Esophagus squamous epithelium (tissue), 4 donors: ENCODE data around the gene TBL2.

Experiments
- POLR2A ChIP-seq, 4 donors: fragments of 450-650 bp; IDR thresholded peaks; one replicate each; pipeline ENCODE4 v1.6.1; 2017; ENCODE audit warnings: antibody characterized with exemption in 4 of 4, mild to moderate bottlenecking in 4 of 4, moderate library complexity in 3 of 4
- TF ChIP-seq, protein P1 (sequence below), 6 experiments: fragments of 450-650 bp in 4 of 6; fragments of 200-600 bp in 2 of 6; sonication (generic) in 2 of 6; IDR thresholded peaks; one replicate each; pipeline ENCODE4 v1.5.1; 2016 to 2019; ENCODE audit warnings: antibody characterized with exemption in 6 of 6, mild to moderate bottlenecking in 4 of 6, moderate library complexity in 4 of 6

DNA sequence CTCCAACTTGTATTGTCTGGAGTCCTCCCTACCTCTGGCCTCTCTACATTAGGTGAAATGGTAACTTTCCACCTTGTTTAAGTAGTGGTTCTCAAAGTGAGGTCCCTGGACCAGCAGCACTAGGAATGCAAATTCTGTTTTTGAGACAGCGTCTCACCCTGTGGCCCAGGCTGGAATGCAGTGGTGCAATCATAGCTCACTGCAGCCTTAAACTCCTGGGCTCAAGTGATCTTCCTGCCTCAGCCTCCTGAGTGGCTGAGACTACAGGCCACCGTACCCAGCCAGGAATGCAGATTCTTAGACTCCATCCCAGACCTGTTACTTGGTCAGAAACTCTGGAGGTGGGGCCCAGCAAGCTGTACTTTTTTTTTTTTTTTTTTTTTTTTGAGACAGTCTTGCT lies 6.8 kb upstream of the TBL2 start:
- TF ChIP-seq, protein P1, sequence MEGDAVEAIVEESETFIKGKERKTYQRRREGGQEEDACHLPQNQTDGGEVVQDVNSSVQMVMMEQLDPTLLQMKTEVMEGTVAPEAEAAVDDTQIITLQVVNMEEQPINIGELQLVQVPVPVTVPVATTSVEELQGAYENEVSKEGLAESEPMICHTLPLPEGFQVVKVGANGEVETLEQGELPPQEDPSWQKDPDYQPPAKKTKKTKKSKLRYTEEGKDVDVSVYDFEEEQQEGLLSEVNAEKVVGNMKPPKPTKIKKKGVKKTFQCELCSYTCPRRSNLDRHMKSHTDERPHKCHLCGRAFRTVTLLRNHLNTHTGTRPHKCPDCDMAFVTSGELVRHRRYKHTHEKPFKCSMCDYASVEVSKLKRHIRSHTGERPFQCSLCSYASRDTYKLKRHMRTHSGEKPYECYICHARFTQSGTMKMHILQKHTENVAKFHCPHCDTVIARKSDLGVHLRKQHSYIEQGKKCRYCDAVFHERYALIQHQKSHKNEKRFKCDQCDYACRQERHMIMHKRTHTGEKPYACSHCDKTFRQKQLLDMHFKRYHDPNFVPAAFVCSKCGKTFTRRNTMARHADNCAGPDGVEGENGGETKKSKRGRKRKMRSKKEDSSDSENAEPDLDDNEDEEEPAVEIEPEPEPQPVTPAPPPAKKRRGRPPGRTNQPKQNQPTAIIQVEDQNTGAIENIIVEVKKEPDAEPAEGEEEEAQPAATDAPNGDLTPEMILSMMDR (IDR thresholded peaks at IDR 0.05) = no peak
- no peak for TF ChIP-seq POLR2A (IDR thresholded peaks at IDR 0.05)
